Transverse colon (tissue), 3 donors: ENCODE data around the gene CRB2.

Experiments
- CTCF ChIP-seq, 5 experiments: fragments of 200-600 bp in 3 of 5; fragments of 450-650 bp in 2 of 5; sonication (generic) in 3 of 5; IDR thresholded peaks; 1 replicate in 2 of 5; 2 replicates in 3 of 5; pipeline ENCODE4 v1.5.1; 2016 to 2017; ENCODE audit warnings: antibody characterized with exemption in 5 of 5, inconsistent platforms in 3 of 5, mild to moderate bottlenecking in 2 of 5, moderate library complexity in 1 of 5
- EP300 ChIP-seq: sonication (generic); formaldehyde crosslinking; IDR thresholded peaks from one replicate; pipeline ENCODE4 v1.6.1; 2017; ENCODE audit warnings: antibody characterized with exemption, low read depth
- POLR2A ChIP-seq: fragments of 450-650 bp; IDR thresholded peaks from one replicate; pipeline ENCODE4 v1.6.1; 2016; ENCODE audit warnings: antibody characterized with exemption, mild to moderate bottlenecking, moderate library complexity

DNA sequence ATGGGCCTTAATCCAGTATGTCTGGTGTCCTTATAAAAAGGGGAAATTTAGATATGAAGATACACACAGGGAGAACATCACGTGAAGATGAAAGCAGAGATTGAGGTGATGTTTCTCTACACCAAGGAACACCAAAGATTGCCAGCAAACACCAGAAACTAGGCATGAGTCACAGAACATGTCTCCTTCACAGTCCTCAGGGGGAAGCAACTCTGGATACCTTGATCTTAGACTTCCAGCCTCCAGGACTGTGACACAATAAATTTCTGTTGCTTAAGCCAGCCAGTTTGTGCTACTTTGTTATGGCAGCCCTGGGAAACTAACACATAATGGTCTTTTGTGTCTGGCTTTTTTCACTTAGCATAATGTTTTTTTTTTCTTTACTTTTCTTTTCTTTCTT lies 46.4 kb upstream of the CRB2 start:
- no peak for TF ChIP-seq CTCF (IDR thresholded peaks at IDR 0.05)
- no peak for TF ChIP-seq POLR2A
- TF ChIP-seq EP300, result no peak
